CD14-positive monocyte (primary cell): ENCODE data around the gene FUT1. TPM values are rescaled to one million over a fixed set of nuclear protein-coding genes. Genes with fewer than 3 reads are reported as not detected.

Experiments
- DNase-seq, 3 donors: peaks; one replicate each; pipeline ENCODE4 v3.0.0-alpha.2; 2011 to 2022
- H2AFZ ChIP-seq: 2 replicates; pipeline ENCODE4 v1.6.0; 2012; ENCODE audit warnings: mild to moderate bottlenecking, low read depth, low read length, inconsistent platforms; ENCODE audit not compliant: insufficient read depth, poor library complexity, severe bottlenecking
- H3K27ac ChIP-seq, 2 donors: 1 replicate in 1 of 2; 2 replicates in 1 of 2; pipeline ENCODE4 v1.5.1; 2012 to 2013; ENCODE audit warnings: low read length in 2 of 2, control low read depth in 1 of 2, inconsistent platforms in 1 of 2, low read depth in 1 of 2, mild to moderate bottlenecking in 1 of 2
- H3K27me3 ChIP-seq, 2 donors: one replicate each; pipeline versions ENCODE4 v1.6.0 to v1.6.1; 2011 to 2013; ENCODE audit warnings: low read length in 2 of 2; ENCODE audit not compliant: control insufficient read depth in 2 of 2, insufficient read depth in 2 of 2
- H3K36me3 ChIP-seq, 2 donors: replicated peaks in 1 of 2; 1 replicate in 1 of 2; 2 replicates in 1 of 2; pipeline versions ENCODE4 v1.5.1 to v1.6.1; 2012 to 2013; ENCODE audit warnings: low read length in 2 of 2, control low read depth in 1 of 2, inconsistent platforms in 1 of 2, mild to moderate bottlenecking in 1 of 2; ENCODE audit not compliant: insufficient read depth in 2 of 2, control insufficient read depth in 1 of 2
- H3K4me1 ChIP-seq, 2 donors: 1 replicate in 1 of 2; 2 replicates in 1 of 2; pipeline versions ENCODE4 v1.5.1 to v1.6.1; 2012 to 2013; ENCODE audit warnings: low read length in 2 of 2, control low read depth in 1 of 2, inconsistent platforms in 1 of 2, mild to moderate bottlenecking in 1 of 2, moderate library complexity in 1 of 2; ENCODE audit not compliant: insufficient read depth in 2 of 2, control insufficient read depth in 1 of 2
- H3K4me2 ChIP-seq: replicated peaks from 2 replicates; pipeline ENCODE3; 2012; ENCODE audit warnings: low read length, moderate library complexity, mild to moderate bottlenecking; ENCODE audit not compliant: poor library complexity, severe bottlenecking; ENCODE audit errors: extremely low read depth
- H3K4me3 ChIP-seq, 3 experiments: fragments of 200-600 bp in 1 of 3; sonication (generic) in 1 of 3; replicated peaks in 1 of 3; 1 replicate in 2 of 3; 2 replicates in 1 of 3; pipeline ENCODE4 v1.5.1; 2011 to 2013; ENCODE audit warnings: low read length in 3 of 3, mild to moderate bottlenecking in 3 of 3, control low read depth in 2 of 3, low read depth in 2 of 3, inconsistent platforms in 1 of 3, moderate library complexity in 1 of 3
- H3K79me2 ChIP-seq: 2 replicates; pipeline ENCODE4 v1.6.0; 2012; ENCODE audit warnings: mild to moderate bottlenecking, control low read depth, inconsistent platforms, low read length, moderate library complexity; ENCODE audit not compliant: insufficient read depth
- H3K9ac ChIP-seq: 2 replicates; pipeline ENCODE4 v1.6.0; 2017; ENCODE audit warnings: low read length, mild to moderate bottlenecking; ENCODE audit not compliant: insufficient read depth, poor library complexity, severe bottlenecking
- H3K9me3 ChIP-seq, 2 donors: replicated peaks in 1 of 2; 1 replicate in 1 of 2; 2 replicates in 1 of 2; pipeline versions ENCODE4 v1.5.1 to v1.6.1; 2012 to 2013; ENCODE audit warnings: low read length in 2 of 2, control low read depth in 1 of 2; ENCODE audit not compliant: control insufficient read depth in 1 of 2, insufficient read depth in 1 of 2
- H4K20me1 ChIP-seq: 2 replicates; pipeline ENCODE4 v1.6.0; 2012; ENCODE audit warnings: mild to moderate bottlenecking, low read length, control low read depth, moderate library complexity; ENCODE audit not compliant: insufficient read depth
- H3K27ac Mint-ChIP-seq, 7 donors: one replicate each; pipeline ENCODE4 v1.8.0; 2020; ENCODE audit warnings: mild to moderate bottlenecking in 7 of 7, mixed read lengths in 7 of 7, moderate library complexity in 6 of 7, inconsistent platforms in 2 of 7
- H3K27me3 Mint-ChIP-seq, 3 donors: one replicate each; pipeline ENCODE4 v1.8.0; 2021 to 2022; ENCODE audit warnings: low read depth in 3 of 3, mild to moderate bottlenecking in 3 of 3, mixed read lengths in 3 of 3, moderate library complexity in 3 of 3, inconsistent platforms in 1 of 3
- H3K36me3 Mint-ChIP-seq, 2 donors: one replicate each; pipeline ENCODE4 v1.8.0; 2020; ENCODE audit warnings: mixed read lengths in 2 of 2, inconsistent platforms in 1 of 2, mild to moderate bottlenecking in 1 of 2
- H3K4me1 Mint-ChIP-seq: one replicate; pipeline ENCODE4 v1.8.0; 2020; ENCODE audit warnings: mild to moderate bottlenecking, mixed read lengths
- H3K4me3 Mint-ChIP-seq, 2 donors: one replicate each; pipeline ENCODE4 v1.8.0; 2020; ENCODE audit warnings: mild to moderate bottlenecking in 2 of 2, mixed read lengths in 2 of 2, moderate library complexity in 1 of 2
- H3K9me3 Mint-ChIP-seq, 7 donors: one replicate each; pipeline ENCODE4 v1.8.0; 2020 to 2022; ENCODE audit warnings: mixed read lengths in 7 of 7, mild to moderate bottlenecking in 6 of 7, moderate library complexity in 6 of 7, inconsistent platforms in 2 of 7
- WGBS: methylation state at CpG from one replicate; pipeline ENCODE4 v1.1.5; 2013; ENCODE audit warnings: missing lambda C conversion rate; ENCODE audit not compliant: insufficient coverage; 5-methylcytosine and 5-hydroxymethylcytosine counted together
- intact Hi-C, 2 donors: fragments of 100-400 bp; cut with micrococcal nuclease; formaldehyde crosslinking; loops; one replicate each; pipeline versions ENCODE4 v1.15.0 to v1.15.1; 2023
- polyA plus RNA-seq, 3 donors: library from polyadenylated mRNA; depleted of rRNA in 1 of 3; unstranded in 2 of 3; stranded (reverse) in 1 of 3; fragments of 300-500 nt in 2 of 3; fragments of >200 nt in 1 of 3; fragmentation: Illumina TruSeq in 2 of 3; gene quantifications; 1 replicate in 2 of 3; 2 replicates in 1 of 3; pipeline ENCODE4 v1.2.3, GENCODE V29; 2012 to 2021
- TF ChIP-seq, protein P1 (sequence below): fragments of 200-600 bp; IDR thresholded peaks from one replicate; pipeline ENCODE4 v1.8.0; 2022; ENCODE audit warnings: antibody characterized with exemption, mild to moderate bottlenecking

Gene FUT1
- polyA plus RNA-seq, 3 donors, result 0.03 TPM; not detected in 2

DNA sequence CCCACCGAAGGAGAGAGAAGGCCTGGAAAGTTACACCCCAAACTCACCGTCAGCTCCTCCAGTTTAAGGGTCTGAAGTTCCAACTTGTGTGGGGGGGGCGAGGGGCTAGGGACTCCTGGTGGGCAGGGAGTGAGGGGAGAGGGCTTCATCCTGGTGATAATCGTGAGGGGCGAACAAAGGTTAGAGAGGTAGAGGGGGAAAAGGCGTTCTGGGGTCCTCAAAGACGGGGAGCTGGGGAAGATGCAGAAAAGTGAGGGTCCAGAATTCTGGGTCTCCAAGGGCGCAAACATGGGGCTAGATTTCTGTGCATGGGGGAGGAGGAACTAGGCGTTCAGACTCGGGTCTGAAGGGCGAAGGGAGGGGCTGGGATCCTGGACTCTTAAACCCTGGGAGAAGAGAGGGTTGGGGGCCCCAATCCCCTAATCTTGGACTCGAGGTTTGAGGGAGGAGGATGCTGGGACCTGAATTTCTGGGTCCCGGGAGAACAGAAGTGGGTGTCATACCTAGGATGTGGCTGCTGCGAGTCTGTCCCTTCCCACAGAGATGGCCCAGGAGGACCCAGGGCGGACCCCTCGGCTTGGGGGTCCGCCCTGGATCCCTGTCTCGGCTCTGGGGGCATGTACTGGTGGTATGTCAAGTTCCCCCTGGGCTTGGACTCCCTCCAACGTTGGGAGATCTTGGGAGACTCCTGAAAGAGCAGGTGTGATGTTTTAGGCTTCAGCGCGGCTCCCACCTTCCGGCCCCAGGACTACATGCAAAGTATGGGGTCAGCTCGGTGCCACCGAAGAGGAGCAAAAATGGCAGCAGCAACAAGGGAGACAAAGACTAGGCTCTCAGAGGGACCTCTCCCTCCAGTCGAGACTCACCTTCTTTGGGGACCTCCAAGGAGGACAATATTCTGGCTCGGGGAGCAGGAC lies 37.4 kb downstream of the FUT1 start:
- Histone ChIP-seq H3K4me2 (peak overlapping the region; percentile 86), H2AFZ (peak overlapping the region; percentile 80), H3K27me3 (peaks cover 0 to 2% of the 10 kb centered on the region in 2 donors), H3K27ac (peak overlapping the region; percentile 46 to 63), H3K4me3 (peak overlapping the region; percentile 40 to 86 (median 43)), H3K9ac (peak overlapping the region; percentile 37), H3K4me1 (peaks cover 19 to 21% of the 10 kb centered on the region in 2 donors), H4K20me1 (no peaks in the 10 kb centered on the region), H3K36me3 (no peaks in the 10 kb centered on the region), H3K9me3 (peaks cover 0 to 9% of the 10 kb centered on the region in 2 donors), H3K79me2 (no peaks in the 10 kb centered on the region)
- peaks cover 0 to 14% (median 4%) of the 10 kb centered on the region in 7 donors for H3K9me3 Mint-ChIP-seq
- H3K4me1 Mint-ChIP-seq, result peaks cover 14% of the 10 kb centered on the region
- TF ChIP-seq, protein P1, sequence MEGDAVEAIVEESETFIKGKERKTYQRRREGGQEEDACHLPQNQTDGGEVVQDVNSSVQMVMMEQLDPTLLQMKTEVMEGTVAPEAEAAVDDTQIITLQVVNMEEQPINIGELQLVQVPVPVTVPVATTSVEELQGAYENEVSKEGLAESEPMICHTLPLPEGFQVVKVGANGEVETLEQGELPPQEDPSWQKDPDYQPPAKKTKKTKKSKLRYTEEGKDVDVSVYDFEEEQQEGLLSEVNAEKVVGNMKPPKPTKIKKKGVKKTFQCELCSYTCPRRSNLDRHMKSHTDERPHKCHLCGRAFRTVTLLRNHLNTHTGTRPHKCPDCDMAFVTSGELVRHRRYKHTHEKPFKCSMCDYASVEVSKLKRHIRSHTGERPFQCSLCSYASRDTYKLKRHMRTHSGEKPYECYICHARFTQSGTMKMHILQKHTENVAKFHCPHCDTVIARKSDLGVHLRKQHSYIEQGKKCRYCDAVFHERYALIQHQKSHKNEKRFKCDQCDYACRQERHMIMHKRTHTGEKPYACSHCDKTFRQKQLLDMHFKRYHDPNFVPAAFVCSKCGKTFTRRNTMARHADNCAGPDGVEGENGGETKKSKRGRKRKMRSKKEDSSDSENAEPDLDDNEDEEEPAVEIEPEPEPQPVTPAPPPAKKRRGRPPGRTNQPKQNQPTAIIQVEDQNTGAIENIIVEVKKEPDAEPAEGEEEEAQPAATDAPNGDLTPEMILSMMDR, result no peak
- intact Hi-C loops, result loop anchor here in 1 of 2 donors (10.0 kb wide), 1 partner anchor 70 kb away; the partner anchor contains the start of gene CA11
- peaks cover 6 to 11% (median 6%) of the 10 kb centered on the region in 3 donors for H3K27me3 Mint-ChIP-seq
- H3K36me3 Mint-ChIP-seq, result no peaks in the 10 kb centered on the region
- H3K4me3 Mint-ChIP-seq, result peak overlapping the region; percentile 77 to 80
- peak overlapping the region; percentile 71 to 93 (median 82) for H3K27ac Mint-ChIP-seq
- no peak for DNase-seq
- 68% methylated on average over 20 of the region's 26 CpGs for WGBS

DNA sequence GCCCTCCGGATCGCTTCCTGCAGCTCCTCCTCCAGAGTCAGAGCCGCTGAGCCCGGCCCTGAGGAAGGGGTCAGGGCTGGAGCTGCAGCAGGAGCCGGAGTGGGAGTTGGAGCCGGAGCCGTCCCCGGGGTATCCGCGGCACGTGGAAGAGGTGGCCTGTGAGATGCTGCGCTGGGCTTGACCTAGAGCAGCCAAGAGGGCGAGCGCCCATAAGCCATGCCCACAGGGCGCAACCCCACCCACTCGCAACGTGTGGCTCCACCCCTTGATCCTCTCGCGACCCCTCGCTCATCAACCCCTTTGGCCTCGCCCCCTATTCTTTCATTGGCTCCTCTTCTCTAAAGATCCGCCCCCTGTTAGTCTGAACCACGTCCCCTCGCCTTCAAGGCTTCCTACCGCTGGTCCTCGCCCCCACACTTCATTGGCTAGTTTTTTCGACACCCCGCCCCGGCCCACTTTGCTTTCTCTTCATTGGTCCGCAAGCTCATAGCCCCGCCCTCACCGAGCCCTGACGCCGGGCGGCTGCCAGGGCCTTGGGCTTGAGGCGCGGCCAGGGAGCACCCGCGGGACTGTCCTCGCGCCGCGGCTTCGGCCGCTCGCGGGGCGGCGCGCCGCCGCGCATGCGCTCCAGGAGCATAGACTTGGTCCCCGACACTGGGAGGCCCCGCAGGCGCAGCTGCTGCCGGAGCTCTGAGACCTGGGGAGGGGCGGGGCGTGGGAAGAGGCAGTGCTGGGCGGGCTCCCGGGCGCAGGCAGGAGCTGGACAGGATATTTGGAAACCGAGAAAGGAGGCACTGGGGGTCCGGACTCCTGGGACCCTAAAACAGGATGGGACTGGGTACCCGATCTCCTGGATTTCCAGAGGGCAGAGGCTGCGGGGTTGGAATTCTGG lies 38.3 kb downstream of the FUT1 start:
- Mint-ChIP-seq H3K4me3 (peak overlapping the region; percentile 79 to 80), H3K27ac (peak overlapping the region; percentile 71 to 93 (median 86)), H3K4me1 (peaks cover 14% of the 10 kb centered on the region), H3K27me3 (peaks cover 6 to 11% (median 6%) of the 10 kb centered on the region in 3 donors), H3K9me3 (peaks cover 0 to 14% (median 4%) of the 10 kb centered on the region in 7 donors), H3K36me3 (no peaks in the 10 kb centered on the region)
- H3K79me2 ChIP-seq, result no peaks in the 10 kb centered on the region
- peak overlapping the region; percentile 46 to 63 for H3K27ac ChIP-seq
- H3K9me3 ChIP-seq, result peaks cover 0 to 9% of the 10 kb centered on the region in 2 donors
- peak overlapping the region; percentile 99 for H2AFZ ChIP-seq
- peak overlapping the region; percentile 86 for H3K4me2 ChIP-seq
- intact Hi-C loops, result loop anchor here in 1 of 2 donors (10.0 kb wide), 1 partner anchor 69 kb away; the partner anchor contains the start of gene CA11
- peaks cover 0 to 2% of the 10 kb centered on the region in 2 donors for H3K27me3 ChIP-seq
- peak overlapping the region; percentile 37 for H3K9ac ChIP-seq
- H3K4me1 ChIP-seq, result peaks cover 19 to 21% of the 10 kb centered on the region in 2 donors
- TF ChIP-seq, protein P1, result no peak
- H4K20me1 ChIP-seq, result no peaks in the 10 kb centered on the region
- under 1% methylated on average over 66 of the region's 67 CpGs for WGBS
- no peaks in the 10 kb centered on the region for H3K36me3 ChIP-seq
- DNase-seq, result peak; percentile 97 to 99 (median 98)
- H3K4me3 ChIP-seq, result peak overlapping the region; percentile 42 to 86 (median 67)
